Right atrium auricular region (tissue), 2 donors: ENCODE results near the gene ZNF407. TPM values are rescaled to one million over a fixed set of nuclear protein-coding genes. Genes with fewer than 3 reads are reported as not detected.

ENCODE experiments used
- DNase-seq: peaks from one replicate; pipeline ENCODE4 v3.0.0-alpha.2; 2019; ENCODE audit warnings: low spot score
- H3K27ac ChIP-seq, 2 donors: fragments of 200-600 bp; sonication (generic); 1 replicate in 1 of 2; 2 replicates in 1 of 2; pipeline ENCODE4 v1.5.1; 2016 to 2019
- H3K27me3 ChIP-seq, 2 donors: fragments of 200-600 bp; sonication (generic); one replicate each; pipeline versions ENCODE4 v1.5.1 to v1.6.0; 2017 to 2019
- H3K36me3 ChIP-seq: fragments of 200-600 bp; sonication (generic); one replicate; pipeline ENCODE4 v1.5.1; 2016
- H3K4me1 ChIP-seq, 2 donors: fragments of 200-600 bp; sonication (generic); one replicate each; pipeline versions ENCODE4 v1.5.1 to v1.6.0; 2017 to 2019
- H3K4me3 ChIP-seq, 2 donors: fragments of 200-600 bp; sonication (generic); 1 replicate in 1 of 2; 2 replicates in 1 of 2; pipeline ENCODE4 v1.5.1; 2017 to 2019; ENCODE audit warnings: mild to moderate bottlenecking in 1 of 2, moderate library complexity in 1 of 2
- H3K9me3 ChIP-seq, 2 donors: fragments of 200-600 bp; sonication (generic); one replicate each; pipeline ENCODE4 v1.5.1; 2019
- CTCF ChIP-seq, 2 donors: fragments of 200-600 bp; sonication (generic); IDR thresholded peaks; one replicate each; pipeline ENCODE4 v1.5.1; 2019; ENCODE audit warnings: antibody characterized with exemption in 2 of 2
- total RNA-seq, 2 donors: library from RNA; depleted of rRNA; stranded (reverse); fragments of >200 nt; gene quantifications; one replicate each; pipeline ENCODE4 v1.1.0, GENCODE V29; 2016

Gene ZNF407
- total RNA-seq, 2 donors from 2014 or later: 7.8 to 8.7 TPM

GRCh38 chr18:74930616-74931015 is 332.9 kb downstream of the ZNF407 start:
- H3K36me3 ChIP-seq: no peaks in the 10 kb centered on the region
- H3K4me1 ChIP-seq: no peaks in the 10 kb centered on the region
- no peak overlapping the region for H3K27ac ChIP-seq
- H3K4me3 ChIP-seq: no peak overlapping the region
- DNase-seq: no peak
- H3K27me3 ChIP-seq: no peaks in the 10 kb centered on the region
- TF ChIP-seq CTCF (IDR thresholded peaks at IDR 0.05): no peak
- H3K9me3 ChIP-seq: no peaks in the 10 kb centered on the region

GRCh38 chr18:74933930-74934329 is 336.3 kb downstream of the ZNF407 start:
- no peaks in the 10 kb centered on the region for H3K36me3 ChIP-seq
- no peak for TF ChIP-seq CTCF (IDR thresholded peaks at IDR 0.05)
- no peak overlapping the region for H3K27ac ChIP-seq
- H3K27me3 ChIP-seq: no peaks in the 10 kb centered on the region
- no peak for DNase-seq
- no peak overlapping the region for H3K4me3 ChIP-seq
- no peaks in the 10 kb centered on the region for H3K4me1 ChIP-seq
- no peaks in the 10 kb centered on the region for H3K9me3 ChIP-seq

- H3K4me1 ChIP-seq: no peaks in the 10 kb centered on the region
- no peaks in the 10 kb centered on the region for H3K27me3 ChIP-seq
- no peak for TF ChIP-seq CTCF (IDR thresholded peaks at IDR 0.05)
- no peak overlapping the region for H3K27ac ChIP-seq
- no peak for DNase-seq
- H3K4me3 ChIP-seq: no peak overlapping the region
- H3K9me3 ChIP-seq: no peaks in the 10 kb centered on the region
- H3K36me3 ChIP-seq: no peaks in the 10 kb centered on the region
Measured at GRCh38 chr18:74935434-74935833, 337.8 kb downstream of the ZNF407 start.

GRCh38 chr18:74936343-74936742 is 338.7 kb downstream of the ZNF407 start:
- no peak for DNase-seq
- no peaks in the 10 kb centered on the region for H3K36me3 ChIP-seq
- H3K27me3 ChIP-seq: no peaks in the 10 kb centered on the region
- no peaks in the 10 kb centered on the region for H3K4me1 ChIP-seq
- no peak overlapping the region for H3K27ac ChIP-seq
- H3K9me3 ChIP-seq: no peaks in the 10 kb centered on the region
- no peak overlapping the region for H3K4me3 ChIP-seq
- no peak for TF ChIP-seq CTCF (IDR thresholded peaks at IDR 0.05)

GRCh38 chr18:74937291-74937690 is 339.6 kb downstream of the ZNF407 start:
- no peak overlapping the region for H3K27ac ChIP-seq
- no peaks in the 10 kb centered on the region for H3K4me1 ChIP-seq
- no peaks in the 10 kb centered on the region for H3K36me3 ChIP-seq
- no peak overlapping the region for H3K4me3 ChIP-seq
- H3K9me3 ChIP-seq: no peaks in the 10 kb centered on the region
- TF ChIP-seq CTCF (IDR thresholded peaks at IDR 0.05): no peak
- no peaks in the 10 kb centered on the region for H3K27me3 ChIP-seq
- DNase-seq: no peak

- H3K27me3 ChIP-seq: no peaks in the 10 kb centered on the region
- H3K27ac ChIP-seq: no peak overlapping the region
- TF ChIP-seq CTCF (IDR thresholded peaks at IDR 0.05): no peak
Measured at GRCh38 chr18:74940856-74941255, 343.2 kb downstream of the ZNF407 start.

More at GRCh38 chr18:74940856-74941255, 343.2 kb downstream of the ZNF407 start:
- no peak for DNase-seq
- H3K9me3 ChIP-seq: no peaks in the 10 kb centered on the region
- H3K36me3 ChIP-seq: no peaks in the 10 kb centered on the region
- H3K4me3 ChIP-seq: no peak overlapping the region
- H3K4me1 ChIP-seq: no peaks in the 10 kb centered on the region
